NK-92 treated with Interleukin-12 subunit alpha and Interleukin-12 subunit beta, amount 100 ng/mL, for 24 hours (cell line): ENCODE measurements around the gene AMPD2.

Source experiments
- DNase-seq: peaks from one replicate; lab custom pipeline; 2025; lab: John Stamatoyannopoulos, UW

Gene AMPD2

DNA sequence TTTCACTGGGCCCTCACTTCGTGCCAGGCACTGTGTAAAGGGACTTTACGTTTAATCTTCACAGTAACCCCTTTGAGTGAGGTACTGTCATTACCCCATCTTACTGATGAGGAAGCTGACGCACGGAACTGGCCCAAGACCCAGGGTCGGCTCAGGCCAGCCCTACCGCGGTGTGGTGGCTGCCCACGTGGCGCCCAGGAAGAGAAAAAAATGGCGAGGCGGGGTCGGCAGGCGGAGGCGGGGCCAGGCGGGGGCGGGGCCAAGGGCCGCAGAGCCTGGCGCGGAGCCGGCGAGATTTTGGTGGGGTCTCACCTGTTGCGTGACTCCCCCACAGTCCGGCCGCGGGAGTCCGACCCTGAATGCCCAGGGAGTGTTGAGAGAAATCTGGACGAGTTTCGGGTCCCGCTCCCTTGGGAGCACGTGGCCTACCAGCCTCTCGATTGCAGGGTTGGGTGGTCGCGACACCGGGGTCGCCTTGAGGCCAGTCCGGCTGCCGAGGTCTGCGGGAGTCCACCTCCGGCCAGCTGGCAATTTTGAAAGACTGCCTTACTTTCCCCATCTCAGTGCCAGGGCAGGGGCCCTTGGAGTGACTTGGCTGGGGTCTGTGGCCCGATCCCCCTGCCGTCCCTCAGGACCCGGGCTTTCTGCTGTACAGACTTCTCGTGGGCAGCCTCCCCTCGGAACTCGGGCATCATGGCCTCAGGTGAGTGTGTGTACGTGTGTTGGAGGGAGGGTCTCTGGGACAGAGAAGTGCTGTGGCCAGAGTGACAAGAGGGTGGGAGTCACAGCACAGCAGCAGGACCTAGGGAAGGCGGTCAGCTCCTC is at the start of gene AMPD2, which contains the start of gene GNAT2:
Gene AMPD2 (plus strand): TSS at position 262 of the 825 bp plus-strand sequence. CDS start 1,339 bp downstream, outside the sequence.
Gene GNAT2 (minus strand): TSS at position 41 of the 825 bp plus-strand sequence. CDS start 6,746 bp downstream, outside the sequence.
- DNase-seq, result peak; percentile 75

DNA sequence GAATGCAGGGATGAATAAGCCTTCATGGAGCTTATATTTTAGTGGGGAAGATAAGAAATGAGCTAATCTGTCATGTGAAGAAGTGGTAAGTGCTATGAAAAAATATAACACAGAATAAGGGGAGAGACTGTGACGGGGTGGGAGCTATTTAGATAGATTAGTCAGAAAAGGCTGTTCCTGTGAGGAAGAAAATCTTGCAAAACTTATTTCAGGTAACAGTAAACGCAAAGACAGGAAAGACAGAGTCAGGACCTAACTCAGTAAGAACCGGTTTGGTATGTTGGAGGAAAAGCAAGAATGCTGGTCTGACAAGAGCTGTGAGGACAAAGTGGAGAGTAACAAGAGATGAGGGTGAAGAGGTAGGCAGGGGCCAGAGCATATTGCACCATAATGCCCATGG is 49.2 kb upstream of the AMPD2 start:
- DNase-seq, result no peak

DNA sequence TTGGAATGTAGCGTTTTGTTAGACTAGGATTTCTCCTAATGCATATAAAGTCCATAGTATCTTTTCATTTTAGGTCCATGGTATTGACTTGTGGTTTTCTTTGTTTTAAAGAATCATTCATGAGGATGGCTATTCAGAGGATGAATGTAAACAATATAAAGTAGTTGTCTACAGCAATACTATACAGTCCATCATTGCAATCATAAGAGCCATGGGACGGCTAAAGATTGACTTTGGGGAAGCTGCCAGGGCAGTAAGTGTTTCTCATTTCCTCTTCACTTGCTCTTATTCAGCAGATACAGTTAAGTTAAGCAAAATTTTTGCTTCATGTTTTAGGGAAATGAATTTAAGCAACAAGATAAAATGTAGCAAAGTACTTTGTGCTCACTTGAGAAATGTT is 45.9 kb upstream of the AMPD2 start:
- no peak for DNase-seq

DNA sequence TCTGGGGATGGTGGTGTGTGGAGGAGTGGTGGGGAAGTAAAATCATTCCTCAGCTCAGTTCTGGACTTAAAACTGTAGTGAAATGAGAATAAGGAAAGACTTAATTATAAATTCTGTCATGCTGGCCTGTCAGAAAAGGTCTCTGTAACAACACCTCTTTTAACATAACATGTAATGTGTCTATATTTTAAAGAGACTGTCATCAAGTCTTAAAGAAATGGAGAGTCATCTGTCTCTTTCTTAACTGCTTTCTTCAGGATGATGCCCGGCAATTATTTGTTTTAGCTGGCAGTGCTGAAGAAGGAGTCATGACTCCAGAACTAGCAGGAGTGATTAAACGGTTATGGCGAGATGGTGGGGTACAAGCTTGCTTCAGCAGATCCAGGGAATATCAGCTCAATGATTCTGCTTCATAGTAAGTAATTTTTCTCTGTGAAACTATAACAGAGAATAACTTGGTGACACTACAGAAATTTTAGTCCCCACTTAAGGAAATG is 40.6 kb upstream of the AMPD2 start:
- DNase-seq, result no peak

DNA sequence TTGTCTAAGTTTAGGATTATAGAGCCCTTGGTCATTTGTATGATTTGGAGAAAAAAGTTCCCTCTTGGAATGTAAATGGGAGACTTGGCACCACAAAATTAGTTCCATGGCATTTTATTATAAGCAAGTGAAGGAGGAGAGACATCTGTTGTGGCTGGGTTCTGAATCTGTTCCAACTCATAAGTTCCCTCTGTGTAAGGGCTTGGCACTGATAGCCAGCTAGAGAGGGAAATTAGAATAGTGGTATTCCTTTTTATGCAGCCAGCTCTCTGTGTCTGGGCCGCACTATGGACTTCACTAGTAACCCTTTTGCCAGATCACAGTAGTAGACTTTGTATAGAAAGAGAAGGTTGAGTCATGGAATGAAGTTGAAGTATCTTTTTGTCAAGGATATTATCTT is 40.1 kb upstream of the AMPD2 start:
- DNase-seq, result no peak

DNA sequence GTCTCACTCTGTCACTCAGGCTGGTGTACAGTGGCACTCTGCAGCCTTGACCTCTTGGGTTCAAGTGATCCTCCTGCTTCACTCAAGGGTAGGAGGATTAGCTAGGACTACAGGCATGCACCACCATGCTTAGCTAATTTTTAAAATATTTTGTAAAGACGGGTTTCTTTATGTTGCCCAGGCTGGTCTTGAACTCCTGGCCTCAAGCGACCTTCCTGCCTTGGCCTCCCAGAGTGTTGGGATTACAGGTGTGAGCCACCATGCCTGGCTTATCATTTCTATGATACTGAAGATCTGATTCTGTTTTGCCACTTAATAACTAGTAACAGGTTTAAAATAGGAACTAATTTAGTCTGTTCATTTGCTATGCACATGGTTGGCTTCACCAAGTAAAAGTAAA is 37.6 kb upstream of the AMPD2 start:
- DNase-seq, result no peak

DNA sequence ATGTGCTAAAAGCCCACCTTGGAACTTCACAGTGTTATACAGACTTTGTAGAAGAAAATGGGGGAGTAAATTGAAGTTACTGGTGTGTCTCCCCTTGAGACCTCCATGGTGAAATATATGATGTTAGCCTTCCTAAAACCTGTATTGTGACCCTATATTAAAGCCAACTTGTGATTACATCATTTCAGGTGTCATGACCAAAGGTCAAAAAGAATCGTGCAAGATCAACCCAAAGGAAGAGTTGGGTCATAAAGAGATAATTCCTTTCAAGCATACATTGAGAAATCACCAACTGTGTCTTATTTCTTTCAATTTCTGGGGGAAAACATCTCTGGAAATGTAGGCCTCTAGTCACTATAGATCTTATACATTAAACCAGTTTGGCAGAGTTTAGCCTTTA is 34.9 kb upstream of the AMPD2 start:
- DNase-seq, result no peak

DNA sequence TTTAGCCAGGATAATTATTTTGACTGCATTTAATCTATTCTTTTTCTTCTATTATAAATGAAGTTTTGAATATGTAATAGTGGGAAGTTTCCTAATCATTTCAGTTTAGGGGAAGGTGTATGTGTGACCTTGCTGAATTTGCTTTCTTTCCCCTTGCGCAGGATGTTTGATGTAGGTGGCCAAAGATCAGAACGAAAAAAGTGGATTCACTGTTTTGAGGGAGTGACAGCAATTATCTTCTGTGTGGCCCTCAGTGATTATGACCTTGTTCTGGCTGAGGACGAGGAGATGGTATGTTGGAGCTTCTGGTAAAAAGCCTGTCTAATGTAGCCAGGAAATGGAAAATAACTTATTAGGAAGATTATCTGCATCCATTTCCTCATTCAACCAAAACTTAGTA is 33.6 kb upstream of the AMPD2 start:
- DNase-seq, result no peak

DNA sequence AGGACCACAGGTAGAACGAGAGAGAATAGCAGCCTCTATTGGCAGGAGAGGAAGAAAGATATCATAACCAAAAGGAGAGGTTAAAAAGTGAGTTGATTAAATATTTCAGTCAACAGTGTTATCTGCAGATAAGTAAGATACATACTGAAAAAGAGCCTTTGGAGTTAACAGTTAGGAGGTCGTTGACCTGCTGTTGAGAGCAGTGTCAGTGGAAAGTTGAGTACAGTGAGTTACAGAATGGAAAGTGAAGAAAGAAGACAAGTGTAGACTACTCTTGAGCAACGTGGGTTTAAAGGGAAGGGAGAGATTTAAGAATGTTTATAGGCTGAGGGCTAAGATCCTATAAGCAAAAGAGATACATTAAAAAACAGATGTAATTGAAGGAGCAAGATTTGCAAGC is 30.5 kb upstream of the AMPD2 start:
- no peak for DNase-seq

DNA sequence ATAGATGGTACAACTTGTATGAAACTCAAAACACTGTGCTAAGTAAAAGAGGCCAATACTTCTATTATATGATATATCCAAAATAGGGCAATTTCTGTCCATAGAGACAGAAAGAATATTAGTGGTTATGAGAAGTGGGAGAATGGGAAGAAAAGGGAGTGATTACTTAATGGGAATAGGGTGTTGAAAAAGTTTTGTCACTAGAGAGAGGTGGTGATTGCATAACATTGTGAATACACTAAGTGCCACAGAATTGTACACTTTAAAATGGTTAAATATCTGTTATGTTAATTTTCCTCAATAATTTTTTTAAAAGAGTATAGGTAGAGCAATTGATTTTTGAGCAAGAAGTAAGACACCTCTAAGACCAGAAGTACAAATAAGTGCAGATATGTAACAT is 30.0 kb upstream of the AMPD2 start:
- DNase-seq, result no peak

DNA sequence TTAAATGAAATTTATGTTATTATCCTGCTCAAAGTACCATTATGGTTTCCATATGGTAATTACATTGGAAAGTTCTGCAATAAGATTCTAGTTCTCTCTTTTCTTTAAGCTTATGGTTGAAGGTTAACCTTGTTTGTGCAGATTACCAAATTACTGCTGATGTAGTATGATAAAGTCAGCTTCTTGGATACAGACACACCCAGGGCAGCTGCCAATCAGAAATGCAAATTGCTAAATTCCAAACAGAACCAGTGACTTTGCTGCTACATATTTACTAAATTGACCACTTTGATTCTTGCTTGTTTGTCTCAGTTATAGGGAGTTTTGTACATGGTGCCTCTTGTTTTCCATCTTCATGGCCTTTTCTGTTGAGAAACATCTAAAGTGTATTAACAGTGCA is 26.7 kb upstream of the AMPD2 start:
- no peak for DNase-seq

DNA sequence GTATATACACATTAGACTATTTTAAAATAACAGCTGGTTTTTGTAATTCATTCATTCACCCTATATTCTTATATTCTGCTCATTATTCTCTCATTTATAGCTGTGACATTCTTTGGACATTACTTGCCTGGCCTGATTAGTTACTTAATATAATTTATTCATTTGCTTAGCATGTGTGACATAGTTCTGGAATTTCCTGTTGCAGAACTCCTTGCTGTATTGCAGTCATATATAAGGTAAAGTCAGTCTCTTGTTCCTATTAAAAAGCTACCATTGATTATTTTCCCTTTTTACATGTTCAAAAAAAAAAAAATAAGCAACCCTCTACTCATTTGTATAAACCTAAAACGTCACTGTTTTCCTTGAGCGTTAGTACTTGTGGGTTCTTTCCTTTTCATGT is 24.1 kb upstream of the AMPD2 start:
- DNase-seq, result no peak

DNA sequence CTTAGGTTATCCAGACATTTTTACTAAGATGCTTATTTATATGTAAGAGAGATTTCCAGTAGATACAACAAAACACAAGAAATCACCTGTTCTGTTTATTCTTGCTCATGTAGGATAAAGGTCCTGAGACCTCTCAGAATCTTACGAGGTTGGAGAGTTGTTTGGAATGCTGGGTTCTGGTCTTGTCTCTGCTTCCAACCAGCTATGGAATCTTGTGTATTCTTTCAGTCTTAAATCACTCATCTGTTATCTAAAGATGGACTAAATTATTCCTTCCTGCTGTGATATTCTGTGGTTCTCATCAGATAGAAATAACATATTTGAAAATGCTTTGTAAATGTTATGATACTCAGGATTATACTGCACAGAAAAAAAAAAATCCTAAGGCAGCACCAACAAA is 21.5 kb upstream of the AMPD2 start:
- no peak for DNase-seq

DNA sequence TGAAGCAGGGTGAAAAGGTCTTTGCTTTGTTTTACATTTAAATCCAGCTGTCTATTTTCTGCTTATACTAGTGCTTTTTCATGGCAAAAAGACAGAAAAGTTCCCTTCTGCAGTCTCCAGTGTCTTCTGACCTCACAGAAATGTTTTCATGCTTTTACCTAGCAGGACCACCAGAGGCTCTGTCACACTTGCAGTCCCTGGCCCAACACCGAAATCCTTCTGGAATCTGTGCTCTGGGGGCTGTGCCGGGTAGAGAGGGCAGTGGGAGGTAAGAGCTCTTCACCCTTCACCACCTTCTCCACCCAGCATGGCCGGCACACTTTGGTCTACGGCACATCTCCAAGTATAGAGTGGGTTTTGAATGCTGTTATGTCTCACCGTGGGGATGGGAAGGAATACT is 21.0 kb upstream of the AMPD2 start:
- DNase-seq, result no peak

DNA sequence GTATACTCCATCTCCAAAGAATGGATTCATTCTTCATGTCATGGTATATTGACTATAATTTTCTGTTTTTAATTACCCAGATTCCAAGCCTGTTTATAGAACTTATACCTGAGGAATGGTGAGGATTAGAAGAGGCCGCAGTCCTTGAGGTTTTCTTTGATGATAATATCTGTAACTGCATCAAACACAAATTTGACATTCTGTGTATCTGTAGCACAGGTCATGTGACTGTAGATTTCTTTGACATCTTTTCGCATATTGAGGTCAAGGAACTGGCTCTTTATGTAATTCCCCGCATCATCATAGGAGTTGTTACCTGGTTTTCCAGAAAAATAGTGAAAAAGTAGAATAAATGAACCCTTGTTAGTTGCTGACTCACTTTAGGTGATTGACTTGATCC is 16.4 kb upstream of the AMPD2 start:
- DNase-seq, result no peak

DNA sequence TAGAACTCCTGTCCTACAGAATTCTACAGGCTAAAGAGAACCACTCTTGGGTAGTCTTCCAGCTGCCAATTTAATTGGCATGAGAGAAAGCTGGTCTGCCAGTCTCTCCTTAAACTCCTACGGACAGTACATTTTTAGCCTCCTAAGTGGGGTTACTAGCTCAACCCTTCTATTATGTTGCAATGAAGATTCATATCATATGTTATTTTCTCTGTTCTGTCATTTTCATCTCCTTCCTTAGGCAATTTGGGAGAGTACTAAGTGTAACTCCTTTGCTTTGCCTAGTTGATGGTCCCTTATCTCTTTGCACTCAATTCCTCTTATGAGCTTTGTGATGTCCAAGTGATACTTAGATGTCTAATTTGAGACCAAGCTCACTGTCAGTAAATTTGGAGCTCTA is 14.3 kb upstream of the AMPD2 start:
- no peak for DNase-seq

DNA sequence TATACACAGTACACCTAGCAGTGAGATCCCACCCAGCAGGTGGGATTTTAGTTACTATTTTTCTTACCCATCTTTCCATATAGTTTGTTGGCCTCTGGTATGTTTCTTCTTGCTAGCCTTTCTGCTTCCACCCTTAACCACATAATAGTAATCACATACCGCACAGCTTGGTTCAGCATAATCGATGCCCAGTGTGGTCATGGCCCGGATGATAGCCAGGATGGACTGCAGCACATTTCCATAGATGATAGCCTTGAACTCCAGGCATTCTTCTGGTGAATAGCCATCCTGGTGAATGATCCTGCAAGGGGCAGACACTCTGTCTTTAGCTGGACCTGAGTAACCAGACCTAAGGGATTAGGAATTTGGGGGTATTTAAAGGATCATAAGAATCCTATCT is 9.8 kb upstream of the AMPD2 start:
- no peak for DNase-seq

DNA sequence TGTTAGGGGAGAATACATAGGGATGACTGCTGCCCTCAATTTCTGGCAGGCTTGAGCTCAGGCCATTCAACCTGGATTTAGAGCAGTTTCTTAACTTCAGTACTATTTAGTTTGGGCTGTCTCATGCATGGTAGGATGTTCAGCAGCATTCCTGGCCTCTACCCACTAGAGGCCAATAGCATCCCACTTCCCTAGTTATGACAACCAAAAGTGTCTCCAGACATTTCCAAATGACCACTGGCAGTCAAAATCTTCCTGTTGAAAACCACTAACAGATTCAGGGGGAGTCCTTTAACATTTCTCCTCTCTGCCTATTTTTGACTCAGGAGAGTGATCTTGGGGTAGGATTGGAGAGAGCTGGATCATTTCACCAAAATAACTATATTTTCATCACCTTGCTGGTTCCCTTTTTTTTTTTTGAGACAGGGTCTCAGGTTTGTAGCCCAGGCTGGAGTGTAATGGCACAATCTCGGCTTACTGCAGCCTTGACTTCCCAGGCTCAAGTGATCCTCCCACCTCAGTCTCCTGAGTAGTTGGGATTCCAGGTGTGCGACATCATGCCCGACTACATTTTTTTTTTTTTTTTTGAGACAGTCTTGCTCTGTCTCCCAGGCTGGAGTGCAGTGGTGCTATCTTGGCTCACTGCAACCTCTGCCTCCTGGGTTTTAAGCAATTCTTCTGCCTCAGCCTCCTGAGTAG is 8.9 kb upstream of the AMPD2 start:
- no peak for DNase-seq

DNA sequence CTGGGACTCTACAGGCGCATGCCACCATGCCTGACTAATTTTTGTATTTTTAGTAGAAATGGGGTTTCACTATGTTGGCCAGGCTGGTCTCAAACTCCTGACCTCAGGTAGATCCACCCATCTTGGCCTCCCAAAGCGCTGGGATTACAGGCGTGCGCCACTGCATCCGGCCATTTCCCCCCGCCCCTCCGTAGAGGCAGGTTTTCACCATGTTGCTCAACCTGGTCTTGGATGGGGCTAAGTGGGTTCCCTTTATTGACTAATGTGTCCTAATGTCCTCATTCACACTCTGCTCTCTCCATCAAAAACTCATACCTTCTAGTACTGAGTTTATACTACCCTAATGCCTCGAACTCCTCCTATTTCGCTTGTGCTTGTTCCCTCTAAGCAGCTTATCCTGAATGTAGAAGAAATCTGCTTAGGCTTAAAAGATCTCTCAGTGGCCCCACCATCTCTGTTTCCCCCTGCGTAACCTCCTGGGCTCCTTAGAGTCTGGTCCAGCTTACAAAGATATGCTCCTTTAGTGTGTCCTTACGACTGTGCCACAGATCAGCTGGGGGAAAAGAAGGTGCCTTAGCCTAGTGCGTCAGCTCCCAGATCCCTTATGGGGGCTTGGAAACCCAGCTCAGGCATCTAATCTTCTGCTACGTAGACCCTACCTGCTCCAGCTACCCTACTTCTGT is 8.2 kb upstream of the AMPD2 start:
- DNase-seq, result no peak

DNA sequence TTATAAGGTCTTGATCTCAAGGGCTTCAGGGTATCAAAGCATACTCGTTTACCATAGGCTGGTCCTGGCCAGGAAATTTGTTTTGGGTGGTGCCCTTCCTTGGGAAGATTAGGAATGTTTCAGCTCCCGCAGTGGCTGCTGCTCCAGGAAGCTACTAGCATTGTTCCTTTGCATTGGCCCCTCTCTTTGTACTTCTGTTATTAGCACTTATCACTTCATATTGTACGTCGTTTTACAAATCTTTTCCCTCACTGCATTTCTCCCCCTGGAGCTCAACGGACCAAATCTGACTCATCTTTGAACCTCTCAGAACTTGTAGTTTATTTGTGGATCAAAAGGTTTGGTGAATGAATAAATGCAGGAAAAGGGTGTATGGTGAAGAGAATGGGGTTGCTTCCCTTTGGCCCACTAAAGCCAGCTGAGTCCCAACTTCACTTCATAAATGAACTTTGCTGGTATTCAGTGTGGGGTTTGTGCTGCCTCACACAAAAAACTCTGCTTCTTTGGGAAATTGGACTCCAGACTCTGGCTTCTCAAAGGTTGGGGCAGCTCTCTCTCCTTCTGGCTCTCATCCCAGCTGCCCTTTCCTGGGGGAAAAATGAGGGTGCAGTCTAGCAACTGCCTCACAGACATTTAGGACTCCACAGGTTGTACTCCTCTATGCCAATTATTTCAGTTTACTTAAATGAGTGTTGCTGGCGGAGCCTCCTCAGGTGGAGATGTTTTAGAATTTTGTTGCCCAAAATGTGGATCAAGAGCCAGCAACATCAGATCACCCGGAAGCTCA is 6.1 kb upstream of the AMPD2 start:
- no peak for DNase-seq

DNA sequence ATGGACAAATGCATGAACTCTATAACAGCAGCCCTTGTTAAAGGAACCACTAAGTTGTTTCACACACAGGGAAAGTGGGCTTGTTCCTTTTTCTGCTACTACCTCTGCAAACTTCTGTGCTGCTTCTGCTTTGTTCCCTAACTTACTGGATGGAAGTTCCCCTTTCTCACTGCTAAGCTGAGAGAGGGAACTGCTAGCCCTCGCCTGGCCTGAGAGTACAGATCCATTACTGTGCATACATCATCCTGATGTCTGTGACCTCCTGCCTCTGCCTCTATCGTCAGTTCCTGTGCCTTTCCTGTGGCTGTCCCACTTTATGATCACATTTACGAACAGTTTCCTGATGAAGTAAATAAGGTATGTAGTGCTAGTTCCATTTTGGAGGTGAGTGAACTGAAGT is 3.8 kb upstream of the AMPD2 start:
- no peak for DNase-seq

DNA sequence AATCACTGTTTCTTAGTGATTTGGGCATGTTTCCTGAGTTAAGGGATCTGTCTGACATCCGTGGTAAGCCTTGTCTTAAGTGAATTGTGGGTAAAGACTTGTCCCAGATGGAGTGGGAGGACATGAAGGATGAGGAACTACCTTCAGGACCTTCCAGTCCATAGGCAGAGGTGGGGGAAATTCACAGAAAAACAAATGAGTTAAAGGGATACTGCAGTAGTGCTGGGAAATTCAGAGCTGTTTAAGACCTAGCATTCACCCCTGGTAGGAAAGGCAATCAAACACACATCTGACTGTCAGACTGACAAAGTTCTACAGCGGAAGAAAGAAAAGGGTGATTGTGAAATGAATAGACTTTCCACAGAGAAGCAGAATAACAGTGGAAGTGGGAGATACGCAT is 3.2 kb upstream of the AMPD2 start:
- no peak for DNase-seq
